ENCODE results near the gene DPM1.

The DPM1 gene

GRCh38 chr20:50900261-50900660 is 58.1 kb downstream of the DPM1 start:
- TF ChIP-seq CTCF (IDR thresholded peaks at IDR 0.05; ENCODE audit: borderline replicate concordance, control extremely low read depth, extremely low read depth, insufficient read depth, missing control alignments): no peak
- in situ Hi-C loops (cut with MboI; ENCODE audit: low sequenced_read_pairs, unreplicated experiment): no loop called here

GRCh38 chr20:50898475-50898874 is 59.9 kb downstream of the DPM1 start:
- TF ChIP-seq CTCF (IDR thresholded peaks at IDR 0.05; ENCODE audit: borderline replicate concordance, control extremely low read depth, extremely low read depth, insufficient read depth, missing control alignments): no peak
- in situ Hi-C loops (cut with MboI; ENCODE audit: low sequenced_read_pairs, unreplicated experiment): no loop called here

More at GRCh38 chr20:50900261-50900660, 58.1 kb downstream of the DPM1 start:
- no peak for DNase-seq (ENCODE audit: low spot score)

GRCh38 chr20:50895111-50895830 is 63.1 kb downstream of the DPM1 start:
- TF ChIP-seq CTCF (IDR thresholded peaks at IDR 0.05; ENCODE audit: borderline replicate concordance, control extremely low read depth, extremely low read depth, insufficient read depth, missing control alignments): no peak
- in situ Hi-C loops (cut with MboI; ENCODE audit: low sequenced_read_pairs, unreplicated experiment): no loop called here
- DNase-seq (ENCODE audit: low spot score): no peak

More at GRCh38 chr20:50898475-50898874, 59.9 kb downstream of the DPM1 start:
- DNase-seq (ENCODE audit: low spot score): no peak

GRCh38 chr20:50893620-50894019 is 64.7 kb downstream of the DPM1 start:
- DNase-seq (ENCODE audit: low spot score): no peak
- no peak for TF ChIP-seq CTCF (IDR thresholded peaks at IDR 0.05; ENCODE audit: borderline replicate concordance, control extremely low read depth, extremely low read depth, insufficient read depth, missing control alignments)
- in situ Hi-C loops (cut with MboI; ENCODE audit: low sequenced_read_pairs, unreplicated experiment): no loop called here

GRCh38 chr20:50892394-50892793 is 65.9 kb downstream of the DPM1 start:
- no peak for TF ChIP-seq CTCF (IDR thresholded peaks at IDR 0.05; ENCODE audit: borderline replicate concordance, control extremely low read depth, extremely low read depth, insufficient read depth, missing control alignments)
- in situ Hi-C loops (cut with MboI; ENCODE audit: low sequenced_read_pairs, unreplicated experiment): no loop called here
- no peak for DNase-seq (ENCODE audit: low spot score)

GRCh38 chr20:50891138-50891537 is 67.2 kb downstream of the DPM1 start:
- TF ChIP-seq CTCF (IDR thresholded peaks at IDR 0.05; ENCODE audit: borderline replicate concordance, control extremely low read depth, extremely low read depth, insufficient read depth, missing control alignments): no peak
- no peak for DNase-seq (ENCODE audit: low spot score)
- in situ Hi-C loops (cut with MboI; ENCODE audit: low sequenced_read_pairs, unreplicated experiment): no loop called here

All from GM13976 (cell line).